Suprapubic skin (tissue), 4 donors: ENCODE measurements around the gene SIPA1L3. TPM values are rescaled to one million over a fixed set of nuclear protein-coding genes. Genes with fewer than 3 reads are reported as not detected.

Source experiments
- DNase-seq, 2 donors: peaks; one replicate each; pipeline ENCODE4 v3.0.0-alpha.2; 2019; ENCODE audit warnings: low spot score in 2 of 2
- H3K27ac ChIP-seq: fragments of 200-600 bp; sonication (generic); one replicate; pipeline ENCODE4 v1.5.1; 2019
- H3K27me3 ChIP-seq: fragments of 200-600 bp; sonication (generic); one replicate; pipeline ENCODE4 v1.5.1; 2019
- H3K36me3 ChIP-seq: fragments of 200-600 bp; sonication (generic); one replicate; pipeline ENCODE4 v1.5.1; 2019
- H3K4me1 ChIP-seq: fragments of 200-600 bp; sonication (generic); one replicate; pipeline ENCODE4 v1.5.1; 2019
- H3K4me3 ChIP-seq: fragments of 200-600 bp; sonication (generic); one replicate; pipeline ENCODE4 v1.5.1; 2019; ENCODE audit warnings: mild to moderate bottlenecking
- H3K9me3 ChIP-seq: fragments of 200-600 bp; sonication (generic); one replicate; pipeline ENCODE4 v1.5.1; 2019
- EP300 ChIP-seq: sonication (generic); formaldehyde crosslinking; IDR thresholded peaks from one replicate; pipeline ENCODE4 v1.6.1; 2017; ENCODE audit warnings: antibody characterized with exemption
- POLR2A ChIP-seq, 2 donors: fragments of 450-650 bp; IDR thresholded peaks; one replicate each; pipeline ENCODE4 v1.6.1; 2017; ENCODE audit warnings: antibody characterized with exemption in 2 of 2, mild to moderate bottlenecking in 2 of 2, moderate library complexity in 2 of 2
- POLR2AphosphoS5 ChIP-seq, 3 donors: sonication (generic); formaldehyde crosslinking; IDR thresholded peaks; one replicate each; pipeline ENCODE4 v1.6.1; 2017; ENCODE audit warnings: antibody characterized with exemption in 3 of 3
- WGBS: methylation state at CpG from one replicate; pipeline ENCODE4 v1.1.5; 2018; 5-methylcytosine and 5-hydroxymethylcytosine counted together
- total RNA-seq, 4 donors: library from RNA; depleted of rRNA; stranded (reverse); fragments of >200 nt; gene quantifications; one replicate each; pipeline ENCODE4 v1.1.0, GENCODE V29; 2016
- TF ChIP-seq, protein P1 (sequence below), 2 donors: fragments of 200-600 bp in 1 of 2; fragments of 450-650 bp in 1 of 2; sonication (generic) in 1 of 2; IDR thresholded peaks; one replicate each; pipeline ENCODE4 v1.5.1; 2016 to 2019; ENCODE audit warnings: antibody characterized with exemption in 2 of 2, mild to moderate bottlenecking in 1 of 2, moderate library complexity in 1 of 2

The SIPA1L3 gene
- total RNA-seq, 4 donors from 2014 or later: 52.6 to 92.1 (median 81.8) TPM

GRCh38 chr19:38135150-38135998, 228.4 kb downstream of the SIPA1L3 start:
- Histone ChIP-seq H3K4me1 (peaks cover 18% of the 10 kb centered on the region), H3K36me3 (peaks cover 13% of the 10 kb centered on the region), H3K27ac (peak overlapping the region; percentile 58), H3K4me3 (no peak overlapping the region), H3K27me3 (no peaks in the 10 kb centered on the region), H3K9me3 (no peaks in the 10 kb centered on the region)
- no peak for DNase-seq
- TF ChIP-seq, protein P1, sequence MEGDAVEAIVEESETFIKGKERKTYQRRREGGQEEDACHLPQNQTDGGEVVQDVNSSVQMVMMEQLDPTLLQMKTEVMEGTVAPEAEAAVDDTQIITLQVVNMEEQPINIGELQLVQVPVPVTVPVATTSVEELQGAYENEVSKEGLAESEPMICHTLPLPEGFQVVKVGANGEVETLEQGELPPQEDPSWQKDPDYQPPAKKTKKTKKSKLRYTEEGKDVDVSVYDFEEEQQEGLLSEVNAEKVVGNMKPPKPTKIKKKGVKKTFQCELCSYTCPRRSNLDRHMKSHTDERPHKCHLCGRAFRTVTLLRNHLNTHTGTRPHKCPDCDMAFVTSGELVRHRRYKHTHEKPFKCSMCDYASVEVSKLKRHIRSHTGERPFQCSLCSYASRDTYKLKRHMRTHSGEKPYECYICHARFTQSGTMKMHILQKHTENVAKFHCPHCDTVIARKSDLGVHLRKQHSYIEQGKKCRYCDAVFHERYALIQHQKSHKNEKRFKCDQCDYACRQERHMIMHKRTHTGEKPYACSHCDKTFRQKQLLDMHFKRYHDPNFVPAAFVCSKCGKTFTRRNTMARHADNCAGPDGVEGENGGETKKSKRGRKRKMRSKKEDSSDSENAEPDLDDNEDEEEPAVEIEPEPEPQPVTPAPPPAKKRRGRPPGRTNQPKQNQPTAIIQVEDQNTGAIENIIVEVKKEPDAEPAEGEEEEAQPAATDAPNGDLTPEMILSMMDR (IDR thresholded peaks at IDR 0.05): no peak
- TF ChIP-seq EP300: no peak
- no peak for TF ChIP-seq POLR2A (IDR thresholded peaks at IDR 0.05)
- no peak for TF ChIP-seq POLR2AphosphoS5 (IDR thresholded peaks at IDR 0.05)
- WGBS: 67% methylated on average over 12 of the region's 21 CpGs

DNA sequence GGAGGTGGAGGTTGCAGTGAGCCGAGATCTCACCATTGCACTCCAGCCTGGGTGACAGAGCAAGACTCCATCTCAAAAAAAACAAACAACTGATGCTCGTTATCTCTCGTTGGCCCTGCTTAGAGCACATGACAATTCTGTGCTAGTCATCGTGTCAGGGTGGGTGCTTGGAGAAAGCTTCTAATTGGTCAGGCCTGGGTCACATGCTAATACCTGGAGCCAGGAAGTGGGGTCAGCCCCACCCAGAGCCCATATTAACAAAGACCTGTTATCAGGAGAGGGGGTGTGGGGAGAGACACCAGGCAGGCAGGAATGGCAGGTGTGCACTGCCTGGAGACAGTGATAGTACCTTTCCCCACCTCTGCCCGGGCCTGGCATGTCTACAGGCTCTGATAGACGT, 232.1 kb downstream of the SIPA1L3 start:
- no peaks in the 10 kb centered on the region for H3K27me3 ChIP-seq
- TF ChIP-seq, protein P1 (IDR thresholded peaks at IDR 0.05): no peak
- TF ChIP-seq POLR2A (IDR thresholded peaks at IDR 0.05): no peak
- TF ChIP-seq EP300: no peak
- TF ChIP-seq POLR2AphosphoS5 (IDR thresholded peaks at IDR 0.05): no peak
- WGBS: 76% methylated on average over 6 of the region's 6 CpGs

GRCh38 chr19:38141108-38141507, 234.1 kb downstream of the SIPA1L3 start:
- TF ChIP-seq, protein P1 (IDR thresholded peaks at IDR 0.05): no peak
- no peak for TF ChIP-seq POLR2AphosphoS5 (IDR thresholded peaks at IDR 0.05)
- Histone ChIP-seq H3K36me3 (peaks cover 5% of the 10 kb centered on the region), H3K27ac (no peak overlapping the region), H3K9me3 (no peaks in the 10 kb centered on the region), H3K4me1 (peaks cover 21% of the 10 kb centered on the region), H3K4me3 (no peak overlapping the region), H3K27me3 (no peaks in the 10 kb centered on the region)
- no peak for DNase-seq
- 98% methylated on average over 13 of the region's 13 CpGs for WGBS

More for the DNA sequence above, 232.1 kb downstream of the SIPA1L3 start:
- no peak for DNase-seq
- Histone ChIP-seq H3K36me3 (peaks cover 3% of the 10 kb centered on the region), H3K9me3 (no peaks in the 10 kb centered on the region), H3K4me1 (peaks cover 18% of the 10 kb centered on the region), H3K4me3 (no peak overlapping the region), H3K27ac (no peak overlapping the region)

DNA sequence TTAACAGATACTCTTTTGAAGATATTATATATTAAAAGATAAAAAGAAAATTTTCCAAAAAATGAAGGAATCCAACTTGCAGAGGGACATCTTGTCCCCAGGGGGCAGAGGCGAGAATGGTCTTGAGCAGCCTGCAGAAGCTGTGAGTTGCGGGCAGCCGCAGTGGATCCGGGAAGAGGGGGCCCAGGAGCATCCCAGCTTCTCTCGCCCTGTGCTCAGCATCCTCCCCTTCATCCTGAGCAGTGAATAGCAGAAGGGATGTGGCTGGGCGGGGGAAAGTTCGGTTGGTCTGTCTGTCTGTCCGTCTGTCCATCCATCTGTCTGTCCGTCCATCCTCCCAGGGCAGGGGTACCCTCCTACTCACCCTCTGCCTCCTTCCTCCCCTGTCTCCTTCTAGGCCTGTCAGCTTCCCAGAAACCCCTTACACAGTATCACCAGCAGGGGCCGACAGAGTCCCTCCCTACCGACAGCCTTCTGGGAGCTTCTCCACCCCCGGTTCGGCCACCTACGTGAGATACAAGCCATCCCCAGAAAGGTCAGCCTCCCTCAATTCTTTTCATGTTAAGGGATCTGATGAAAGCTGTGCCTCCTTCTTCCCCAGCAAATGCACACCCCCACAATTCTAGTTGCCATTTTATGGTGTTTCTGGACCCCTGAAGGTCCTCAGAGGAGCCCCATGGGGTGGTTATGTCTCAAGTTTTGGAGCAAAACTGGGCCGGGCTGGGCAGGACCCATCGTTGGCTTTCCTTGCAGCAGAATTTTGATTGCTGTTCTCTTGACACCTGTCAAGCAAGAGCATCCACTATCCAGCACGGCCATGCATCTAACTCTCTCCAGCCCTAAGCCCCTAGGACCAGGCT, 235.4 kb downstream of the SIPA1L3 start:
- Histone ChIP-seq H3K4me1 (peaks cover 34% of the 10 kb centered on the region), H3K27me3 (no peaks in the 10 kb centered on the region), H3K4me3 (no peak overlapping the region), H3K27ac (no peak overlapping the region), H3K36me3 (peaks cover 5% of the 10 kb centered on the region), H3K9me3 (no peaks in the 10 kb centered on the region)
- DNase-seq: peak in 1 of 2 donors; percentile 84
- WGBS: 59% methylated on average over 17 of the region's 17 CpGs
- TF ChIP-seq POLR2AphosphoS5 (IDR thresholded peaks at IDR 0.05) (no peak), EP300 (no peak)
- TF ChIP-seq, protein P1 (IDR thresholded peaks at IDR 0.05): peak; percentile 41 to 70

- Histone ChIP-seq H3K27me3 (no peaks in the 10 kb centered on the region), H3K9me3 (no peaks in the 10 kb centered on the region), H3K4me3 (no peak overlapping the region), H3K36me3 (peaks cover 5% of the 10 kb centered on the region), H3K4me1 (peaks cover 48% of the 10 kb centered on the region), H3K27ac (no peak overlapping the region)
- TF ChIP-seq, protein P1 (IDR thresholded peaks at IDR 0.05): no peak
- no peak for TF ChIP-seq POLR2A (IDR thresholded peaks at IDR 0.05)
- no peak for TF ChIP-seq EP300
- no peak for TF ChIP-seq POLR2AphosphoS5 (IDR thresholded peaks at IDR 0.05)
- 81% methylated on average over 5 of the region's 5 CpGs for WGBS
- DNase-seq: no peak
Observed at GRCh38 chr19:38143847-38144246, 236.8 kb downstream of the SIPA1L3 start.
